GOT3 (cell line): ENCODE measurements around the gene PTGER1.
"Not testable (repeated sequence)": the region's sequence is repeated elsewhere in the genome, so short reads cannot be mapped to it uniquely, and the experiment has no call there.

ENCODE experiments used
- DNase-seq: peaks from one replicate; lab custom pipeline; 2025; ENCODE audit warnings: mixed read lengths; lab: John Stamatoyannopoulos, UW

Gene PTGER1, protein sequence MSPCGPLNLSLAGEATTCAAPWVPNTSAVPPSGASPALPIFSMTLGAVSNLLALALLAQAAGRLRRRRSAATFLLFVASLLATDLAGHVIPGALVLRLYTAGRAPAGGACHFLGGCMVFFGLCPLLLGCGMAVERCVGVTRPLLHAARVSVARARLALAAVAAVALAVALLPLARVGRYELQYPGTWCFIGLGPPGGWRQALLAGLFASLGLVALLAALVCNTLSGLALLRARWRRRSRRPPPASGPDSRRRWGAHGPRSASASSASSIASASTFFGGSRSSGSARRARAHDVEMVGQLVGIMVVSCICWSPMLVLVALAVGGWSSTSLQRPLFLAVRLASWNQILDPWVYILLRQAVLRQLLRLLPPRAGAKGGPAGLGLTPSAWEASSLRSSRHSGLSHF

DNA sequence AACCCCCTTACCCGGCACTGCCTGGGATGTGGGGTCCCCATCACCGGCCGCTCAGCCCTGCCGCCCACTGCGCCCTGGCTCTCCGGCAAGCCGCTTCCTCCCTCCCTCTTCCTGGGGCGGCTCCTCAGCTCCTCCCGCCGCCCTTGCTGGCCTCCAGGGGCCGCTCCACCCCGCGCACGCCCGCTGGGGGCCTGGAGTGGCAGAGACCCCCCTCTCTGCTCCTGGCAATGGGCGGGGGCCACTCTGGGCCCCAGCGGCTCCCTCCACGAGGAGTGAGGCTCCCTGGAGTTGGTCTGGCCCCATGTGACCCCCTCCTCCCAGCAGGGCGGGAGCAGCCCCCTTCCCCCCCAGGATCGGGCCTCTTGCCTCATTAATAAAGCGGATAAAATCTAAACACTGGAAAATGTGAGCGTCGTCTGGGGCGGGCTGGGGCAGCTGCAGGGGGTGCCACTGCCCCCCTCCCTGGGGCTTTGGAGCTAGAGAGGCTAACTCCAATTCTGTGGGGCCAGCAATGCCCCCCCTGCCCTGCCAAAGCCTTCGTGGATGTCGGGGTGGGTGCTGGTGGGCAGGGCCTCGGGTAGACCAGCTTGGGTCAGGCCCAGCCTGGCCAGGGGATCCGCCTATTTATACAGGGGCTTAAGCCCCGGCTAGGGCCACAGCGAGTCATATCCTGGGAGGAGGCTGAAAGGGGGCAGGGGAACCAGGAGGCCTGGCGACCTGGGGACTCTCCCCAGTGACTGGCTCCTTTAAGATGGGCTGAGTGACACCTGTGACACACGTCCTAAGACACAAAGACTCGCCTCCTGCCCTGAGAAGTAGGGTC is at the start of gene PTGER1:
PTGER1 (minus strand) TSS at position 104 of the 823 bp plus-strand sequence. CDS start 1,034 bp downstream, outside the sequence.
- DNase-seq: no peak

DNA sequence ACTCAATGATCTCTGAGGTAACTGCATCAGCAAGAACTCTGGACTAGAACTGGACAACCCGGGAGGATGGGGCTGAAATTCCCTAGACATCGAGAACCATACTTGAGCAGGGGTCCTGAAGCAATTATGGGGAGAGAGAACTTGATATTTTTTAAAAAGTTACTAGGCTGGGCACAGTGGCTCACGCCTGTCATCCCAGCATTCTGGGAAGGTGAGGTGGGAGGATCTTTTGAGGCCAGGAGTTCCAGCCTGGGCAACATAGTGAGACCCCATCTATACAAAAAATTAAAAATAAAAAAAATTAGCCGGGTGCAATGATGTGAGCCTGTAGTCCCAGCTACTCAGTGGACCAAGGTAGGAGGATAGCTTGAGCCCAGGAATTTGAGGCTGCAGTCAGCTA is 45.4 kb upstream of the PTGER1 start:
- no peak for DNase-seq

DNA sequence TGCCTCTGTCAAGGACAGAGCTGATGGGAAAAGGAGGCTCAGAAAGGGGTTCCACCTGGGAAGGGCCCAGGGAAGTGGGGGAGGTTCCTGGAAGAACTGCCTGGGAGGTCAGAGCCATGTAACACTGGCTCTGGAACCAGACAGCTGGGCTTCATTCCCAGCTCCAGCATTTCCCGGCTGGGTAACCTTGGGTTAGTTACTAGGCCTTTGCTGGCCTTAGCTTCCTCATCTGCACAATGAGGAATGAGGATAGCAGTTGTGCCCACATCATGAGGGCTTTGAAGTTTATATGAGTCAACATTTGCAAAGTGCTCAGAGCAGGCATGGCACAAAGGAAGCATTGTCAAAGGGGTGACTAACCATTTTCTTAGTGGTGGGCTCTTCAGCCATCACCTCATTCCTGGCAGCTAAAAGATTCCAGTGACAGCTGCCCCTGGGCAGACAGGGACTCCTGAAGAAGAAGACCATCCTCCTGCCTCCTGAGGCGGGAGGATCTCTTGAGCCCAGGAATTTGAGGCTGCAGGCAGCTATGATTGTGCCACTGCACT is 44.8 kb upstream of the PTGER1 start:
- DNase-seq: no peak

DNA sequence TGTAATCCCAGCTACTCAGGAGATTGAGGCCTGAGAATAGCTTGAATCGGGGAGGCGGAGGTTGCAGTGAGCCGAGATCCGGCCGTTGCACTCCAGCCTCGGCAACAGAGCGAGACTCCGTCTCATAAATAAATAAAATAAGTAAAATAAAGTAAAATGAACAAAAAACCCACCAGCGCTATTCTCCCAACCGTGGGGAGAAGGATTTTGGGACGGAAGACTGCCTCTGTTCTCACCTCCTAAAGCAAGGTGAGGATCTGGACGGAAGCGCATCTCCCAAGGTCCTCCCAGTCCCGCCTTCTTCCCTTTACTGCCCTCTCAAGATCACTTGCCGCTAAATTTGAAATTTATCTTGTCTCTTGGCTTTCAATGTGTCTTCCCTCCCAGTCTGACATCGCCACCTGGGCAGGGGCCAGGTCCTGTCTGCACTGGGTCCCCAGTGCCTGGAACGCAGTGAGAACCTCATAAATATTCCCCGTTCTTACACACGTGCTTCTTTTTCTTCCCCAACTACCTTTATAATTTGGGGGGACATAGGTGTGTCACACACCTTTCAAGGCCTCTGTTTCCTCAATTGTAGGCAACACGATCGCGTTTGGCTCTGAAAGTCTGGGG is 44.2 kb upstream of the PTGER1 start:
- no peak for DNase-seq

DNA sequence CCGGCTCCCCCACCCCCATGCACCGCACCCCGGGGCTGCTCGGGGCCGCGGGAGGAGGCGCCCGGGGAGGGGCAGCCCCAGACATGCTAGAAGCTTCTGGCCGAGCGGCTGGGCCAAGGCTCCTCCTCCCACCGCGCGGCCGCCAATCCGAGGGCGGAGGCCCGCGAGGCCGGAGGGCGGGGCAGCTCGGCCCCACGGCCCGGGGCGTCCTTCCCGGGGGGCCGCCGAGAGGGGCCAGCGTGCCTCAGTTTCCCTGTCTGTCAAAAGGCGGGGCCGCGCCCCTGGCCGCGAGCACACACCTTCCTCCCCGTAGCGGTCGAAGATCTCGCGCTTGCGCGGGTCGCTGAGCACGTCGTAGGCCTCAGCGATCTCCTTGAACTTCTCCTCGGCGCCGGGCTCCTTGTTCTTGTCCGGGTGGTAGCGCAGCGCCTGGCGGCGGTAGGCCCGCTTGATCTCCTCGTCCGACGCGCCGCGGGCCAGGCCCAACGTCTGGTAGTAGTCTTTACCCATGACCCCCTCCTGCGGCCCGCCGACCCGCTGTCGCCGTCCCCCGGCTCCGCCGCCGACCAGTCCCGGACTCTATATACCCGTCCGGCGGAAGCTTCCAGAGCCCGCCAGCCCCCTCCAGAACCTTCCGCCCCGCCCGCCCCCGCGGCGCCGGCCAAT is 42.8 kb upstream of the PTGER1 start, which contains the start of gene DNAJB1:
DNAJB1 (minus strand) TSS at position 558 of the 666 bp plus-strand sequence; CDS start at position 510, 48 bp downstream.
- DNase-seq: peak; percentile 92

DNA sequence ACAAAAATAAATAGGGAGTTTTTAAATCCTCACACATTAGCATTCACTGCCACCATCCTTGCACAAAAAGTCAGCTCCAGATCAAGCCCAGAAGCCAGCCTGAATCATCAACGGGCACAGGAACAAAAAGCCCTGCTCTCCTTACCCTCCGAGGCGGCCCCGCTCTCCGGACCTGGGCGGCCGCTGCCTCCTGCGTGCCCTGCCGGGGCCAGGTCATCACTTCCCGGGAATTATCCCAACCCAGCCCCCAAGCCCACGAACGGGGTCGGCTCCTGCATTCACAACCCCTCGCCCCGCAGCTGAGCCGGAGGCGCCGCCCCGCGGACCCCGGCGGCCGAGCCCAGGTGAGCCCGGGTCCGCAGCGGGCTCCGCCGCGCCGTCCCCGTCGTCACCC is 42.3 kb upstream of the PTGER1 start:
- DNase-seq: no peak

DNA sequence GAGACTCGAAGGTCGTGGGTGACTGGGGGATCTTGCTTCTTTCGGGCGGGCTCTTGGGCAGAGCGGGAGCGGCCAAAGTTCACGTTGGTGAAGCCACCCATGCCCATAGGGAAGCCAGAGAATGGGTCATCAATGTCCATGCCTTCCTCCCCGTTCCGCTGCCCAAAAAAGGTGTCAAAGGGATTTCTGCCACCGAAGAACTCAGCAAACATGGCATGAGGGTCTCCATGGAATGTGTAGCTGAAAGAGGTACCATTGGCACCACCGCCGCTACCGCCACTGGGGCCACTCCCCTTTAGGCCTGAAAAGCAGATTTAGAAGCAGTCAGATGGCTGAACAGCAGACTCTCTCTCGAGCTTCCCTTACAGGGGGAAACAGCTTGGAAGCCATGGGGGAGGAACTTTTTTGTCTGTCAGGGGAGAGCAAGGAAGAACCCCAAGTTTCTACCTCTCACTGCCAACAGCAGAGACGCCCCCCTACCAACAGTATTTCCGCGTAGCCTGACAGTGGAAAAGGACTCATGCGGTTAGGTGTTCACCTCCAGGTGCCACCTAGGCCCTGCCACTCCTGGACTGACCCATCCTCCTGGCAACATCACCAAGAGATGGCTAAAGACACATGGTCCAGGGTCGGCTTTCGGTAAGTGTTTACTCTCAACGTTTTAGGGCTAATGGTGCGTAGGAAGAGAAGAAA is 41.7 kb upstream of the PTGER1 start:
- no peak for DNase-seq

DNA sequence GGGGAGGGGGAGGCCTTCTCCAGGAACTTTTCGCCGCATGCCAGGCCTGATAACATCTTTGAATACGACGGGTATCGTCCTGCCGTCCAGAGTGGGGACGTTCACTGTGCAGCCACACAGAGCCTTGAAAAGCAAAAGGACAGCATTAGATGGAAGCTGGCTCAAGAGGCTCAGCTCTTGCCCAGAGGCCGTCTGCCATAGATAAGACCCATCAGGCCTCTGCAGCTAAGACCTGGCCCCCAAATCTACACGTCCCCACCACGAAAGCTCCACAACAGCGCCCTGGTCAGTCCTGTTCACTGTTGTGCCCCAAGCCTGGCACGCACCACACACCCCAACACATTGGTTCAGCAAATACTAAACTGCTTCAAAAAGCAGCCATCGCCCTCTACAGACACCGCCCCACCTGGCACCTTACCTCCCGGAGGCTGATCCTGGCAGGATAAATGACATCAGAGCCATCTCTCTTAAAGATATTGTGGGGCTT is 40.9 kb upstream of the PTGER1 start:
- no peak for DNase-seq

DNA sequence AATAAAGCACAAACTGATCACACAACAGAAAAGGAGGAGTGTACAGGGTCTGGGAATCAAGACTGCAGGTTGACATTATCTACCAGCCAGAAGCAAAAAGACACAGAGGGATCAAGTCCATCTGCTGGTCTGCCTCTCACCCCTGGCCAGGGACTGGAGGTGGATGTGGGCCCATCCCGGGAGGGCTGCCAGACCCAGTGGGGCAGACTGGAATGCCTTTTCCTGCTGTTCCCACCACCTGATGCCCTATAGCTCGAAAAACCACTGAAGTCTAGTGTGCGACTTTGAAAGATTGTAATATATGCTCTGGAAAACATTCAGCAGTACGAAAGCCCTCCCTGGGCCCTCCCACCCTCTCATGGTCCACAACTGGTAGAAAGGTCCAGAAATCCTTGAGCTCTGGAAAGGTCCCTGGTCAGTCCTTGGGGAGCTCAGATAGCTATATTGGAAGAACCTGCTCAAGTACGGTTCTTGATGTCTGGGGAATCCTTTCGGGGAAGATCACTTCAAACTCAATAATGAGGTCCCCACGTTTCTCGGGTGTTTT is 40.4 kb upstream of the PTGER1 start:
- no peak for DNase-seq

DNA sequence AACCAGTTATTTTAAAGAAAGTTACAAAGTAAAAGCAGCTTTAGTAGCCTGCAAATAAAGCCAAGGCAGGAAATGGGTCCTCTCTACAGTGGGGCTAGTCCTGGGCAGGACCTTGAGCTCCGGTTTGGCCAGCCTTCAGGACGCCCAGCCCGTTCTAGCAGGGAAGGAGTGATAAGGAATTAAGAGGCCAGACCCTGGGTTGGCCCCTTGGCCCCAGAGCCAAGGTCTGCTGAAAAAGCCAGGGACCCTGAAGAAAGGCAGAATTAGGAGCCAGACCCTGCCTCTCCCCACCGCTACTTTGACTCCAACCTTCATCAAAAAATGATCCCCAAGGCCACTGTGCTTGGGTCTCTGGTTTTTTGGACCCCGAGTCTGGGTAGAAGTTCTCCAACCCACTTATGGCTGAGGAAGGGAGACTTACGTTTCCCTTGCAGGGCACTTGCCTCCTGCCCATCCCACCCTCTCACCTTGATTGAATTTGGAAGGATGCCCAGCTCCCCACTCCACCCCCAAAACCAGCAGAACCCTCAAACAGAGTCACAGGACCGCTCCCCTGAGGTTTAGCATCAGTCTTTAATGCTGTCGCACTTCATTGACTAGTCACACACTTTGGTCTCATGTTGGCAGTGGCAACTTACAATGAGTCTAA is 39.2 kb upstream of the PTGER1 start:
- DNase-seq: no peak

DNA sequence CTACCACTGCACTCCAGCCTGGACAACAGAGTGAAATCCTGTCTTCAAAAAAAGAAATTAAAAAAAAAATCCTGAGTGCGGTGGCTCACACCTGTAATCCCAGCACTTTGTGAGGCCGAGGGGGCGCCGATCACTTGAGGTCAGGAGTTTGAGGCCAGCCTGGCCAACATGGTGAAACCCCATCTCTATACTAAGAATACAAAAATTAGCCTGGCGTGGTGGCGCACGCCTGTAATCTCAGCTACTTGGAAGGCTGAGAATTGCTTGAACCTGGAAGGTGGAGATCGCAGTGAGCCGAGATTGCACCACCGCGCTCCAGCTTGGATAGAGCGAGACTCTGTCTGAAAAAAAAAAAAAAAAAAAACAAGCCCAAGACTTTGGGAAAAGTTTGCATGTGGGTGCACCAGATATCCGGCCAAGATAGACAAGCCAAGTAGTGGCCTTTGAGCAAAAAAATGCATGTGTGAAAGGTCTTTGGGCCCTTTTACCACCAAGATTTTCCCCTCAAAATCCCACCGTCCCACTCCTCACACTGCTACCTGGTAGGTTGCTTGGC is 37.3 kb upstream of the PTGER1 start:
- DNase-seq: no peak

DNA sequence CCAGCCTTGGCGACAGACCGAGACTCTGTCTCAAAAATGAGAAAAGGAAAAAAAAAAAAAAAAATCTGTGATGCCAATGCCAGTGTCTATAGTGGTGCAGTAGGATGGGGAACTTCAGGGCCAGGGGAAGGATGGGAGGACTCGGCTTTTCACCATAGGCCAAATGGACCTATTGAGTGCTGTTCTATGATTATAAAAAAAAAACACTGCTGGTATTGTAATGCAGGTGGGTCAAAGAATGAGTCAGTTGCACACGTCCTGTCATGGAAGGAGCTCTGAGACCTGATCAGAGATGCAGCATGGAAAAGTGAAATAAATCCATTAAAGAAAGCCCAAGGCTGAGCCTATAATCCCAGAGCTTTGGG is 36.1 kb upstream of the PTGER1 start:
- no peak for DNase-seq

DNA sequence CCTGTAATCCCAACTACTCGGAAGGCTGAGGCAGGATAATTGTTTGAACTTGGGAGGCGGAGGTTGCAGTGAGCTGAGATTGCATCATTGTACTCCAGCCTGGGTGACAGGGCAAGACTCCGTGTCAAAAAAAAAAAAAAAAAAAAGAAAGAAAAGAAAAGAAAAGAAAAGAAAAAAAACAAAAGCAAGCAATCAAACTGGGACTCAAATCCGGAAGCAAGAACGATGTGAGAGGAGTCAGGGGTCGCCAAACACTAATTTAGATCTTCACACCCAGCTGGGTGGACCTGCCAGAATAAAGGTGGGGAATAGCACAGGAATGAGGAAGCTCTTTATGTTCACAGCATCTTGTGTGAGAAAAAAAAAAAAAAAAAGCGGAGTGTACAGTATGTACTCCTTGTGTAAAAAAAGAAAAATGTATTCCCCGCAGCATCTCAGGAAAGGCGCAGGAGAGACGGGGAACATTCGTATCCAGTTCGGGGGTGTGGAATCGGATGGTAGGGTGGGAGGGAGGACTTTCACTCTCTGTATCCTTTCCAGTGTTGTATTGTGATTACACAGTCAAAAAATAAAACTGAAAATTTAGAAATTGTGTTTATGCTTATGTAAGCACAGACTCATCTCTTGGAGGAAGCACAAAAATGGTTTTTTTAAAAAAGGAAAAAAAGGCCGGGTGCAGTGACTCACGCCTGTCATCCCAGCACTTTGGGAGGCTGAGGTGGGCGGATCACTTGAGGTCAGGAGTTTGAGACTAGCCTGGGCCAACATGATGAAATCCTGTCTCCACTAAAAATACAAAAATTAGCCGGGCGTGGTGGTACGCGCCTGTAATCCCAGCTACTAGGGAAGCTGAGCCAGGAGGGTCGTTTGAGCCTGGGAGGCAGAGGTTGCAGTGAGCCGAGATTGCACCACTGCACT is 35.4 kb upstream of the PTGER1 start:
- DNase-seq: no peak

DNA sequence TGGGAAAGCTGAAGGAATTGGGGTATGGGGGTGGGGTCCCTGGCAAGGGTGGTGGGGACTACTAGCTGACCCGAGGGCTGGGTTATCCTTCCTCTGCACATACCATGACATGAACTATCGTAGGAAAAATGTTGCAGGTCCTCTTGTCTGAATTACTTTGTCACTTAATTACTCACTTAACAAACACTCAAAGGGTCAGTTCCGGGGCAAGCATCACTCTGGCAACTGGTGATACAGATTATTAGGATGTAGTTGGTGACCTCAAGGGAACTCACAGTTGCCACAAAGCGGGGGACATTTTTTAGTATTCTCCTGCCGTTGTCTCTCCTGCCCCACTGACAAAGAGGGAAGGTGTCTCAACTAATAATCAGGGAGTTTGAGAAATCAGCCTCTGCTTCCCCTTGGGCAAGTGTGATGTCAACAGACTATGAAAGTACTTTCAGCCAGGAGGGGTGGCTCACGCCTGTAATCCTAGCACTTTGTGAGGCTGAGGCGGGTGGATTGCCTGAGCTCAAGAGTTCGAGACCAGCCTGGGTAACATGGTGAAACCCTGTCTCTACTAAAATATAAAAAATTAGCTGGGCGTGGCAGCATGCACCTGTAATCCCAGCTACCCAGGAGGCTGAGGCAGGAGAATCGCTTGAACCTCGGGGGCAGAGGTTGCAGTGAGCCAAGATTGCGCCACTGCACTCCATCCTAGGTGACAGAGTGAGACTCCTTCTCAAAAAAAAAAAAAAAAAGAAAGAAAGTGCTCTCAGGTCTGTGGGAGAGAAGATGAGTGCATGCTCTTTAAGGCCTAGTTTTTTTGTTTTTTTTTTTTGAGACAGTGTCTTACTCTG is 32.8 kb upstream of the PTGER1 start:
- DNase-seq: no peak

DNA sequence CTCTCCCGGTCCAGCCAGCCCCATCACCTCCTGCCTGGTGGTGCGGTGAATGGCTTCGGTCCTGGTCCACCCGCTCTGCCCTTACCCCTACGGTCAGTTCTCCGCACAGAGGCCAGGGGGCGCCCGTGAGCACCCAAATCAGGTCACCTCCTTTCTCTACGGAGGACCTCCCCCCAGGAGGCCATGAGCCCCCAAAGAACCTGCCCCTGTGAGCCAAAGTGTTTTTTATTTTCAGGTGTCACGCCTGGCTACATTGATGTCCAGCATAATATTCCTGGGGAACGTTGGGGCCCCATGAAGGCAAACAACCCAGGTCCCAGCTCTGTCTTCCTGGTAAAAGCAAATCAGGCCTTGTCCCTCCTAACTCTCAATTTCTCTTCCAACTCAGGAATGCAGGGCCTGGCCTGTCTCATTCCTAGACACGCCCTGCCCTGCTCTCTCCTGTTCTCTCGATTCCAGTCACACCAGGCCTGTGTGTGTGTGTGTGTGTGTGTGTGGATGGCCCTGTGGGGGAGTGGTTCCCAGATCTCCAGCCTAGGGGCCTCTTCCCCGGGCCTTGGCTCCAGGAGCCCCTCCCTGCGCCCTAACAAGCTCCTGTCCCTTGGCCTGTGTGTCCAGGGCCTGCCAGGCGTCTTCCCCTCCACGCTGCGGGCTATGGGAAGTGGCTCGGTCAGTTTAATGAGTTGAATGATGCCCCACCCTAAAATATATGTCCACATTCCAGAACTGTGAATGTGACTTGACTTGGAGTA is 30.5 kb upstream of the PTGER1 start:
- DNase-seq: no peak

DNA sequence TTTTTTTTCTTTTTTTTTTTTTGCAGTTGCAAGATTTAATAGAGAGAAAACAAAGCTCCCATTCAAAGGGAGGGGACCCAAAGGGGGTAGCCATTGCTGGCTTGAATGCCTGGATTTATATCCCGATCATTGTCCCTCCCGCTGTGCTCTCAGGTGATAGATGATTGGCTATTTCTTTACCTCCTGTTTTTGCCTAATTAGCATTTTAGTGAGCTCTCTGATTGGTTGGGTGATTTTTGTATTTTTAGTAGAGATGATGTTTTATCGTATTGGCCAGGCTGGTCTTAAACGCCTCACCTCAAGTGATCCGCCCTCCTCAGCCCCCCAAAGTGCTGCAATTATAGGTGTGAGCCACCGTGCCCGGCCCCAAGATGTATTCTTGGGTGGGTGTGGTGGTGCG is 29.4 kb upstream of the PTGER1 start:
- not testable (repeated sequence) for DNase-seq

DNA sequence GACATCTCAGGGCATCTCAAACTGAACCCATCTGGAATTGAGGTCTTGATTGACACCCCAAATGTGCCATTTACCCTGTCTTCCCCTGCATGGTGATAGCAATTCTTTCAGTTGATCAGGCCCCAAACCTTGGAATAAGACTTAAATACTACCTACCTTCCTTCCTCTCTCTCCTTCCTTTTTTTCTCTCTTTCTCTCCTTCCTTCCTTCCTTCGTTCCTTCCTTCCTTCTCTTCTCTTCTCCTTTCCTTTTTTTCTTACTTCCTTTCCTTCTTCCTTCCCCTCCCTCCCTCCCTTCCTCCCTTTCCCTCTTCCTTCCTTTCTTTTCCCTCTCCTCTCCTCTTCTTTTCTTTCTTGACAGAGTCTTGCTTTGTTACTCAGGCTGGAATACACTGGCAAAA is 28.1 kb upstream of the PTGER1 start:
- no peak for DNase-seq
